GM18526 (cell line): ENCODE measurements around the gene CDCA4.

ENCODE experiments used
- POLR2A ChIP-seq: IDR thresholded peaks from 3 replicates; pipeline ENCODE4 v1.6.1; 2011; ENCODE audit not compliant: insufficient read length; ENCODE audit errors: extremely low read depth

Gene CDCA4

DNA sequence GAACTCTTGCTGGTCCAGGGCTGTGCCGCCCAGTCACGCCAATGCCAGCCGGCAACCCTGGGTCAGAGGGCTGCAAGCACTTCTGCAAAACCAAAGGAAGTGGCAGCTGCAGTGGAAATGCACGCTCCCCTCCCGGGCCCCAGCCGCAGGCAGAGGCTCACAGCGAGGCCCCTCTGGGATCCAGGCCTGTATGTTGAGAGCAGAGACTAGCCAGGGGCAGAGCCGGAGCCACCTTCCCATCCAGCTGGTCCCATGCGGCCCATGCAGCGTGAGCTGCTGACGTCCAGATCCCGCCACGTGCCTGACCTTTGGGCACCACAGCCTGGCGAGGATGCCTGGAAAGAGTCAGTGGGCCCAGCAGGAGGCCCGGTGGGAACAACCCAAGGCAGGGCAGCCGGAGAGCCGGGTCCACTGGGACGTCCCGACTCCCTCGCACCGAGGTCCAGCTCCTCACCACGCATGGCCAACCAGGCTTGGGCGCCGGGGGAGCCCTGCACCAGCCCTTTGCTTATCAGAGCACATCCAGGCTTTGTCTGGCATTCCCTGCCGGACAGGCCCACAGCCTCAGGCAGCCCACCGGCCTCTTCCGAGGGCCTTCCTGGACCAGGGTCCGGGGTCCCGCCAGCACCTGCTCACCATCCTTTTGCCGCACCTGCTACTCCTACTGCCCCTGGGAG lies 40.0 kb upstream of the CDCA4 start:
- TF ChIP-seq POLR2A, result peak; percentile 23

DNA sequence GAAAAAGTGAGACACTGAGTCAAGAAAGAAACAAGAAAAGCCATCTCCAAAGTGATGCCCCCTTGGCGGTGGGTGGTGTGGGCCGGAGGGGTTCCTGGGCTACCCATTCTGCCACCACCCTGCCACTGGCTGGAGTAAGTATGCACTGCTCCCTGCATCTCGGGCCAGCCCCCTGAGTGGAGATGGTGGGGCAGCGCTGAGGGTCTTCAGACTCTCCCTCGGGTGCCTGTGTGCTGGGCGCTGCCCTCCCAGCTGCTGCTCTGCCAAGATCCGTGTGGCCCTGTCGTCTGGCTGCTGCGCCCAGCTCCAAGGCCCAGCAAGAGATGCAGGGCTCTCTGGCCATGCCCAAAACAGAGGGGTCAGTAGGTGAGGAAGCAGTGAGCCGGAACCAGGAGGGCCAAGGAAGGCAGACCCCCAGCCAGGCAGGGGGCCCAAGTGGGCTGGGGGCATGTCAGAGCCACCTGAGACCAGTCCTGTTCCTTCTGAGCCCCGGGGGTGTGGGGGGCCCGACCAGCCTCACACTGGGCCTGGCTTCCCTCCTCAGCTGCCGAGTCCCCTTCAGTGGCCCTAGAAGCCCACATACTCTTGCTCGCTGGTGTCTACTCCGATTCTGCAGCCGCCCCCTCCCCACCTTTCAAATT lies 39.2 kb upstream of the CDCA4 start:
- no peak for TF ChIP-seq POLR2A

DNA sequence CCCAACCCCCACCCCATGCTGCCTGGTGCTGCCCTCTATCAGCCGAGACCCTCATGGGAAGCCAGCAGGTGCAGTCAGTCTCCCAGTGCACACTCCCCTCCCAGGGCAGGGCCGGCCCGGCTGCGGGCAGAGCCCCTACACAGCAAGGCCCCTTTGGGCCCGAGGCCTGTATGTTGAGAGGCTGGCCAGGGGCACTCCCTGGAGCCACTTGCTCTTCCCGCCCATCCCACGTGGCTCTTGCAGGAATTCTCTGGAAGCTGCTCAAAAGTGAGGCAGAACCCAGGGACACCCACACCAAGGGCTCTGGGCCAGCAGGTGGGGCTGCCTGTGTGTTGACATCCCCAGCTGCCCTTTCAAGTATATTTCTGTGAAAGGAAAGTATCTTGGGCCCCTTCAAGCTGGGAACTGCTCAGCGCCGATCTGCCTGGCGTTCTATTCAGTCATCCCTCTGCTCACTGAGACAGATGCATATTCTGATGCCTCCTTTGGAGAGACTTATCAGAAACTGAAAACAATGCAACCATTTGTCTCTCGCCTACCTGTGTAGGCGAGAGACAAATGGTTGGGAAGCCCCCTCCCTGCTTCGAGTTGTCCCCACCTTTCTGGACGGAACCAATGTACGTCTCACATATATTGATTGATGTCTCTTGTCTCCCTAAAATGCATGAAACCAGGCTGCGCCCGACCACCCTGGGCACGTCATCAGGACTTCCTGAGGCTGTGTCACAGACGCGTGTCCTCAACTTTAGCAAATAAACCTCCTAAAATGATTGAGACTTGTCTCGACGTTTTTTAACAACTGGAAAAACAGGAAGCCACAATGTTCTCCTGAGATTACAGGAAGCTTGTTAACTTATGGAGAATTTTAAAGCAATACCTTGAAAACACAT lies 38.4 kb upstream of the CDCA4 start:
- TF ChIP-seq POLR2A, result peak; percentile 24

DNA sequence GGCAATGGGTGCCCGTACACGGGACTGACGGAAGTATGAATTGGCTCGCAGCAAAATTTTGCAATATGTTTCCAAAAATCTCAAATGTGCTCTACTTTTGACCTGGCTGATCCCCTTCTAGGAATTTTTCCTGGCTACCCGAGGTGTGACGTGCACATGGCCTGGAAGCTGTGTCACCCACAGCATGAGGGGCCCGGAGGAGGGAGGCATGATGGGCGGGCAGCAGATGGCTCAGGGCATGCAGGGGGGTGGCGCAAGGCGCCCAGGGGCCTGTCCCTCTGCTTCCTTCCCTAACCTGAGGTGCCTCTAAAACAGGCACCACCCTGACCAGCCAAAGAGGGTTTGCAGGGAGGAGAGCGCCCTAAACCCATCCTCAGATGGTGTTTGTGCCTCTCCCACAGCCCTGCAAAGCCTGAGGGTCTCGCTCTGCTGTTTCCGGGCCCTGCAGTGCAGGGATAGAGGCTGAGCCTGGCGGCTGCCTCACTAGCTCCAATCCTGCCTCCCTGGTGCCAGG lies 37.7 kb upstream of the CDCA4 start:
- no peak for TF ChIP-seq POLR2A

DNA sequence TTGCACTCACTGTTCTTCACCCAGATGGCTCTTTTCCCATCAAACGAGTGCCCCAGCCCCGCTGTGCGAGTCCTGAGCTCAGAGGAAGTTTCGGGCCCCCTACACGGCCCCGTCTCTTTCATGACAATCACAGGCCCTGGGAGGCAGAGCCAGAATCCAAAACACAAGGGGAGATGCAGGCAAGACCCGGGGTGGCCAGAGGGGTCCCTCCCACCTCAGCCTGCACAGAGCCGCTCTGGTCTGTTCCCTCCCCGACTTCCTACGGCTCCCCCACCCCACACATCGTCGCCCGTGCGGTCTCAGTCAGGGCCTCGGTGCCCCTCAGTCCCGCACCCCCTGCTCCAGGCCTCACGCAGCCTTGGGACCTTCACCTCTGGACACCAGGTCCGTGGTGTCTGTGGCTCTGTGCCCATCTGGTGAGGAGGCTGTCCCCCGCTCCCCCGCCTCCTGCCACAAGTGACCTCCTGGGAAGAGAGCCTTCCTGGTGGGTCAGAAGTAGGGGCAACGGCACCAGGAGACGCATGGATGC lies 35.5 kb upstream of the CDCA4 start:
- no peak for TF ChIP-seq POLR2A

DNA sequence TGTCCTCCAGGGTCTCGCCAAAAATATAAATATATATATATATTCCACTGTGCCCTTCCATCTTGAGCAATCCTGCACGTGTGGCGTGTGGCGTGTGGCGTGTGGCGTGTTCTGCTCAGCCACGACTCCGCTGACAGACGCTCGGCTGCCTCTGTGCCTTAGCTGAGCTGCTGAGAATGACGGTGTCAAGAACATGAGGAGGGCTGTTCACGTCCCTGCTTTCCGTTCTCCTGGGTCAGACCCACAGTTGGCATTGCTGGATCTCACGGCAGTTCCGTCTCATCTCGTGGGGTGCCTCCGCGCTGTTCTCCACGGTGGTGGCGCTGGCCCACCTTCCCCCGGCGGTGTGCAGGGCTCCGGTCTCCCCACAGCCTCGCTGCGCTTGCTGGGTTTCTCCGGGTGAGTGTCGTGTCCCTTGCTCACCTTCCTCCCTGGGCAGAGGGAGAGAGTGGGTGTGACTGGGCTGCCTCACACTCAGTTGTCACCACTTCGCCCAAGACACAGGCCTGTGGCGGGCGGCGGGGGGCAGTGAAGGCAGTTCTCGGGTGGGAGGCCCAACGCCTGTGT lies 34.9 kb upstream of the CDCA4 start:
- no peak for TF ChIP-seq POLR2A

DNA sequence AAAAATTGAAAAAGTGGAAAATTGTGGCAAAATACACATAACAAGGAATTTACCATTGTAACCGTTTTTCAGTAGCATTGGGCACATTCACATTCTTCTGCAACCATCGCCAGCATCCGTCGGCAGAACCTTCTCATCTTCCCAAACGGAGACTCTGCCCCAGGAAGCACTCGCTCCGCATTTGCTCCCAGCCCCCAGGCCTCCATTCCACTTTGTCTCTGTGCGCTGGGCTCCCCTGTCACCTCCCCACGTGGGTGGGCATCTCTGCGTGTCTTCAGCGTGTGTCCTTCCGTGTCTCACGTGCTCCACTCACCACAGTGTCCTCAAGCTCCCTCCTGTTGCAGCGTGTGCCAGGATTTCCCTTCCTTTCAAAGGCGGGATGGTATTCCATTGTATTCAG lies 34.5 kb upstream of the CDCA4 start:
- TF ChIP-seq POLR2A, result no peak

DNA sequence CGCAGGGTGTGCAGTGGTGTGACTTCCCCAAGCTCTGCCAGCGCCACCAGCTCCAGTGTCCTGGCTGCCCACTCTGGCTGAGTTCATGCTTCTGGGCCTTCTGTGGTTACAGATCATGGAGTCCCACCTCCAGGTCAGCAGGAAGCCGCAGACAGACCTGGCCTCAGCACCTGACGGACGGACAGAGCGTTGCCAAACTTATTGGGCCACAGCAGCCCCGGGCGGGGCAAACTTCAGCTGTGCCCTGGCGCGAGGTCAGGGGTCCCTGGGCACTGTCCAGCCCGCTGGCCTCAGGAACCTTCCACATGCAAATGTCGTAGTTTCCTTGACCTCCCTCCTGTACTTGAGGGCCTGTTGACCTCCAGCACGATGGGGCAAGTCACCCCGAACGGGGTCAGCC lies 33.1 kb upstream of the CDCA4 start:
- TF ChIP-seq POLR2A, result no peak

DNA sequence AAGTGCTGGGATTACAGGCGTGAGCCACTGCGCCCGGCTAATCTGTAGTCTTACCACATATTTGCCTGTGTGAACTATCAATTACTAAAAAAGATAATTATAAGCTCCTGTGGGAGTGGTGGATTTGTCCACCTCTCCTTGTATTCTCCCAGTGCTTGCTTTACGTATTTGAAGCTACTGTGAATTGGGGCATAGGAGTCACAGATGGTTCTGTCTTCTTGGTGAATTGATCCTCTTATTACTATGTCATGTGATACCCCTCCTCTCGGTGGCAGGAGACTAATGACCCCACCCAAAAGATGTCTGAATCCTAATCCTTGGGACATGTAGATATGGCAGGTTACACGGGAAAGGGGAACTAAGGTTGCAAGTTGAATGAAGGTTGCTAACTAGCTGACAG lies 32.5 kb upstream of the CDCA4 start:
- TF ChIP-seq POLR2A, result no peak

DNA sequence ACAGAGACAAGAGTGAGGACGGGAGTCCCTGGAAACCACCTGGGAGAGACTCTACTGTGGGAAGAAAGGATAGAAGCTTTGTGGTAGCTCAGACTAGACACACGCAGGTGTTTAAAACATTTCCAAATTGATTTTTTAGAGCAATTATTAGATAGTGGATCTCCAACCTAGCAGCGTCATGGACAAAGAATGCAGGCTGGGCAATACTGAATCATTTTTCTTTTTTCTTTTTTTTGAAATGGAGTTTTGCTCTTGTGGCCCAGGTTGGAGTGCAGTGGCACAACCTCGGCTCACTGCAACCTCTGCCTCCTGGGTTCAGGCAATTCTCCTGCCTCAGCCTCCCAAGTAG lies 31.2 kb upstream of the CDCA4 start:
- TF ChIP-seq POLR2A, result no peak

DNA sequence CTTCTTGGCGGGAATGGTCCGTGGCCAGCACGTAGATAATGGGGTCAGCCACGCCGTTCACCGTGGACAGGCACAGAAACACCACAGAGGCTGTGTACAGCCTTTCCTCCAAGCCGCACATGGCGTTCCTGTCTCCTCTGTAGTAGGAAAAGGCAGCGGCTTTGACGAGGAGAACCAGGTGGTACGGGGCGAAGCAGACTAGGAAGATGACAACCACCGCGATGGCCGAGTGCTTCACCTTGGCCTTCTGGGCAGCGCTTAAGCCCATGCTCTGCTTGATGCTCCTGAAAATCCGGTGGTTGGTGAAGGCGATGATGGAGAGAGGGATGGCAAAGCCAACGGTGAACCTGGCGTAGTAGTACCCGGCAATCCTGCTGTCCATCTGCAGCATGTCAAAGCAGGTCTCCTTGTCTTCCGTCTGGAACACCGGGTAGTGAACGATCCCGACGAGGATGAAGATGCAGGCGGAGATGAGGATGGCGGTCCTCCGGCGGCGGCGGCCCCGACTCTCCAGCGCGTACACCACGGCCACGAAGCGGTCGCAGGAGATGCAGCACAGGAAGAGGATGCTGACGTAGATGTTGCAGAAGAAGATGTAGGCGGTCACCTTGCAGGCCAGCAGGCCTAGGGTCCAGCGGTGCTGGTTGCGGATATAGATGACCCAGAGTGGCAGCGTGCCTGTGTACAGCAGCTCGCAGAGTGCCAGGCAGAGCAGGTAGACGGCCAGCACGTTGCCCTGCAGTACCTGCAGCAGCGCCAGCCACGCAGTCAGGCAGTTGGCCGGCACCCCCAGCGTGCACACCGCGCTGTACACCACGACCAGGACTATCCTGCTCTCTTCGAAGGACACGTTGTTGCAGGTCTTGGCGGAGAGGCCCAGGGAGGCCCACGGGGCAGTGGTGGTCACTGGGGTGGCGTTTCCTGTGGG lies 30.6 kb upstream of the CDCA4 start:
- no peak for TF ChIP-seq POLR2A

DNA sequence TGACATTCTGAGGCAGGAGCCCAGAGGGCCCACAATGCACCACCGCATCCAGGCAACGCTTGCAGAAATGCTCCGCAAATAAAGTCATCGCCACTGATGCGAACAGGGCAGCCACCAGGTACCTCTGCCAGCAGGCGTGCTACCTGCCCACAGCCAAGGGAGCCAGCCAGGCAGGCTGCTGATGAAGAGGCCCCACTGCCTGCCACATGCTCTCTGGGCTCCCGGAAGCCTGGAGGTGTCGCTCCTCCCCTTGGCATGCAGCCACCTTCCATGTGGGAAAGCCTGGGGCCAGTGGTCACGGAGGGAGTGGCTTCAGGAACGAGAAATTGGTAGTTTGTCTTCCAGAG lies 29.6 kb upstream of the CDCA4 start:
- peak; percentile 29 for TF ChIP-seq POLR2A

DNA sequence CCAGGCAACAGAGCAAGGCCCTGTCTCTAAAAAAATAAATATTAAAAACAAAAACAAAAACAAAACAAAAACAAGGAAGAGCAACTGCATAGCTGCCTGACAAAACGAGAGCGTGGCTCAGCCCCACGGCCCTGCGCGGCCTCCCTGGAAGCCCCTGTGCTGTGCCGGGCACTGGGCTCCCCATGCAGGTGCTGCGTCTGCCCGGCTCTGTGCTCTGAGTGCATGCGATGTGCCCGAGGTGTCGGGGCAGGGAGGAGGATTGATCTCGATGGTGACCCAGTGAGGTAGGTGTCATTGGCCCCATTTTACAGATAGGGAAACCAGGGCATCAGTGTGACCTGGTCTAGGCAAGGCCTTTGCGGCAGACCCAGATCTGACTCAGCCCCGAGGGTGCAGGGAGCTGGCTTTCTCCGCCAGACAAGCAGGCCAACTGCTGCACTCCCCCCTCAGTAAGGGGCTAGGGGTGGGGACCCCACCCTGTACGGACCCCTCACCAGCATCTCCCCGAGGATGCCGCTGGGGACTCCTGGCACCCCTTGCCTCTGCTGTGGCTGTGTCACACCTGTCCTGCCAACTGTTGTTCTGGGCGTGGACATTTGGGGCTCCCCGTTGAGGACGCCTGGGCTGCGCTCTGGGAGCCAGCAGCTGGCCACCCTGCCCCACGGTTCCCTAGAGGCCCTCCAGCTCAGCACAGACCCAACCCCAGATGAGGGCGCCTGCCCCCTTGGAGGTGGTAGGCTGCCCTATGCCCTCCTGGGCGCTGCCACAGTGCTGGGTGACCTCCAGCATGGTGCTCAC lies 29.1 kb upstream of the CDCA4 start:
- TF ChIP-seq POLR2A, result no peak

DNA sequence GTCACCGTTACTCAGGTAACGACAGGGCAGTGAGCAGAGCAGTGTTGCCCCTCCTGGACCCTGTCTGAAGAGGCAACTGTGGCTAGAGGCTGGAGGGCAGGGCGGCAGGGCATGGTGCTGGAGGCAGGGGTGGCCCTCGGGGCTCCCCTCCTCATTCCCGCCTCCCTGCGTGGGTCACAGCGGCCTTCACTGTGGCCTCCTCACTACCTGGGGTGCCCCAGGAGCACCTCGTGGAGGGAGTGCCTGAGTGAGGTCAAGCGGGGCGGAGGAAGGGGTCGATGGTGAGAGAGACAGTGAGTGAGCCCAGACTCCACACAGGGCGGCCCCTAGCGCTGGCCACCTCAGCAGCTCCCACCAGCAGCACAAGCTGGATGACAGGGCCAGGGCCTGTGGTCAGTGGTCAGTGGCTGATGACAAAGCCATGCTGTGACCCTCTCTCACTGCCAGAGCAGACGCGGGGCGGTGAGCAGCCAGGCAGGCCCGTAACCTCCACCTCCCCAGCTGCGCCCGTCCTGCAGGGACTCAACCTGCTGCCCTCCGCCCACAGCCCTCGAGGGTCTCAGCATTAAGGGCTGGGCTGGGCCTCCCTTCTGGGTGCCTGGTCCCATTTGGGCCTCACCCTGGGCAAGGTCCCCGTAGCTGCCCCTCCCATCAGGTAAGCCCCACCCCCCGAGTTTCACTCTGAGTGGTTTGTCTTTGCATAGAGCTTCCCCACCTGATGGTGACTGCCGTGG lies 26.6 kb upstream of the CDCA4 start:
- peak; percentile 24 for TF ChIP-seq POLR2A
